ENCODE data around the gene SCFD2.

- no peak for TF ChIP-seq EZH2 (IDR thresholded peaks at IDR 0.05; ENCODE audit: low read depth)
- no peak for TF ChIP-seq CTCF (conservative IDR thresholded peaks at IDR 0.05)
These were observed 265.2 kb downstream of the SCFD2 start for GRCh38 chr4:53100501-53101190.

Data from PC-9 (cell line).